Measurements from ENCODE around the gene MALAT1. TPM values are rescaled to one million over a fixed set of nuclear protein-coding genes. Genes with fewer than 3 reads are reported as not detected.

MALAT1 gene
- total RNA-seq, 1 experiment from 2014 or later = 6,000 TPM

GRCh38 chr11:65471447-65471891, 27.4 kb upstream of the MALAT1 start:
- H2AFZ ChIP-seq (ENCODE audit: low read depth, low read length, poor library complexity, severe bottlenecking) = no peak overlapping the region
- ChIA-PET POLR2A (interaction anchor here (0.8 to 15.6 kb wide), 13 partner anchors 8 to 138 kb away, joined by 3 to 1499 read pairs (median 5); partner anchors contain the start of genes DPF2, MALAT1 and NEAT1), RAD21 (ENCODE audit: low non-redundant PET in 1 of 2, low total read pairs in 2 of 2, uncharacterized antibody in 2 of 2, unreplicated experiment in 2 of 2) (interaction anchor here (0.9 to 1.8 kb wide), 6 partner anchors 25 to 37 kb away, joined by 3 to 27 read pairs (median 4); partner anchors contain the start of gene MALAT1 (in 1 of the 2)), CTCF (interaction anchor here (0.6 to 3.0 kb wide), 19 partner anchors 8 to 90 kb away, joined by 3 to 31 read pairs (median 5); partner anchors contain the start of gene SCYL1)
- H3K9ac ChIP-seq (ENCODE audit: low read length) = peak overlapping the region; percentile 65
- TF ChIP-seq SIN3A (IDR thresholded peaks at IDR 0.05; ENCODE audit: low read depth) = no peak
- no peak for TF ChIP-seq EZH2 (IDR thresholded peaks at IDR 0.05)
- no peak for TF ChIP-seq REST (IDR thresholded peaks at IDR 0.05; ENCODE audit: low read depth)
- TF ChIP-seq POLR2AphosphoS5 (IDR thresholded peaks at IDR 0.05; ENCODE audit: low read depth, low read length) = no peak
- TF ChIP-seq SP1 (IDR thresholded peaks at IDR 0.05; ENCODE audit: low read depth) = no peak
- no peak for TF ChIP-seq ZBTB33 (IDR thresholded peaks at IDR 0.05; ENCODE audit: extremely low read depth, insufficient replicate concordance, low read length)
- no peak for TF ChIP-seq ZNF274 (IDR thresholded peaks at IDR 0.05; ENCODE audit: low read depth, low read length)
- TF ChIP-seq YY1 (IDR thresholded peaks at IDR 0.05; ENCODE audit: extremely low read depth, insufficient replicate concordance, low read depth, low read length) = peak; percentile 8
- no peak for TF ChIP-seq CEBPB (IDR thresholded peaks at IDR 0.05; ENCODE audit: low read depth)
- peak in 2 of 3 experiments; percentile 64 to 69; a peak in 4 of 6 replicates for TF ChIP-seq CTCF (IDR thresholded peaks at IDR 0.05 in 2 of 3, conservative IDR thresholded peaks at IDR 0.05 in 1 of 3; ENCODE audit: borderline replicate concordance in 1 of 3, insufficient read depth in 1 of 3, low read depth in 2 of 3, low read length in 2 of 3)
- no peak for TF ChIP-seq MAX (IDR thresholded peaks at IDR 0.05)
- H3K4me3 ChIP-seq (replicated peaks in 1 of 2; ENCODE audit: low read depth in 1 of 2, low read length in 2 of 2) = peak overlapping the region in 1 of 2 experiments; percentile 31; a peak in 2 of 4 replicates
- H4K20me1 ChIP-seq (ENCODE audit: insufficient read depth) = no peaks in the 10 kb centered on the region
- H3K9me3 ChIP-seq (ENCODE audit: control insufficient read depth in 1 of 2, insufficient read depth in 1 of 2, low read depth in 1 of 2, low read length in 2 of 2) = no peaks in the 10 kb centered on the region
- H3K36me3 ChIP-seq (ENCODE audit: control insufficient read depth in 1 of 2, insufficient read depth in 2 of 2, low read length in 2 of 2) = no peaks in the 10 kb centered on the region
- peaks cover 66 to 82% of the 10 kb centered on the region in 2 experiments for H3K4me1 ChIP-seq (ENCODE audit: control insufficient read depth in 1 of 2, insufficient read depth in 2 of 2, low read length in 2 of 2)
- no peak for DNase-seq (ENCODE audit: low read depth, low spot score)
- BruUV-seq (replicated peaks) = TSS peak; percentile 33
- H3K27me3 ChIP-seq (ENCODE audit: insufficient read depth, low read length) = no peaks in the 10 kb centered on the region
- H3K4me2 ChIP-seq (ENCODE audit: low read length) = peak overlapping the region; percentile 73
- H3K27ac ChIP-seq (ENCODE audit: low read depth, low read length) = peak overlapping the region; percentile 97
- intact Hi-C loops (cut with micrococcal nuclease) = no loop called here
- peak; percentile 73 for ATAC-seq
- H3K79me2 ChIP-seq (ENCODE audit: insufficient read depth, low read length) = peaks cover 34% of the 10 kb centered on the region
- no peaks in the 10 kb centered on the region for H3K9me2 ChIP-seq (ENCODE audit: insufficient read depth)

All from HCT116 (cell line).